ENCODE results near the gene TTC7B.

Gene TTC7B

GRCh38 chr14:90664911-90665310 lies 151.3 kb downstream of the TTC7B start:
- no peak for DNase-seq

- DNase-seq, result no peak
Observed at GRCh38 chr14:90663680-90664079, 152.6 kb downstream of the TTC7B start.

- DNase-seq, result no peak
Observed at GRCh38 chr14:90663140-90663539, 153.1 kb downstream of the TTC7B start.

- no peak for DNase-seq
Observed at GRCh38 chr14:90661866-90662265, 154.4 kb downstream of the TTC7B start.

GRCh38 chr14:90660865-90661570 lies 155.2 kb downstream of the TTC7B start:
- no peak for DNase-seq

- DNase-seq, result no peak
Observed at GRCh38 chr14:90659156-90659555, 157.1 kb downstream of the TTC7B start.

- no peak for DNase-seq
Observed at GRCh38 chr14:90658541-90658967, 157.7 kb downstream of the TTC7B start.

GRCh38 chr14:90656973-90657372 lies 159.3 kb downstream of the TTC7B start:
- no peak for DNase-seq

- no peak for DNase-seq
Observed at GRCh38 chr14:90655829-90656228, 160.4 kb downstream of the TTC7B start.

GRCh38 chr14:90654831-90655276 lies 161.4 kb downstream of the TTC7B start:
- DNase-seq, result no peak

GRCh38 chr14:90652626-90653025 lies 163.6 kb downstream of the TTC7B start:
- no peak for DNase-seq

- DNase-seq, result no peak
Observed at GRCh38 chr14:90651976-90652560, 164.2 kb downstream of the TTC7B start.

- no peak for DNase-seq
Observed at GRCh38 chr14:90651271-90651804, 164.9 kb downstream of the TTC7B start.

- no peak for DNase-seq
Observed at GRCh38 chr14:90649557-90650135, 166.6 kb downstream of the TTC7B start.

GRCh38 chr14:90649083-90649482 lies 167.1 kb downstream of the TTC7B start:
- no peak for DNase-seq

GRCh38 chr14:90648421-90648820 lies 167.8 kb downstream of the TTC7B start:
- no peak for DNase-seq

GRCh38 chr14:90647473-90648005 lies 168.7 kb downstream of the TTC7B start:
- DNase-seq, result no peak

- no peak for DNase-seq
Observed at GRCh38 chr14:90645842-90646443, 170.3 kb downstream of the TTC7B start.

GRCh38 chr14:90644882-90645281 lies 171.3 kb downstream of the TTC7B start:
- DNase-seq, result no peak

GRCh38 chr14:90643982-90644670 lies 172.1 kb downstream of the TTC7B start:
- no peak for DNase-seq

- no peak for DNase-seq
Observed at GRCh38 chr14:90642244-90642717, 173.9 kb downstream of the TTC7B start.

- no peak for DNase-seq
Observed at GRCh38 chr14:90641615-90642243, 174.5 kb downstream of the TTC7B start.
